Right atrium auricular region (tissue), 2 donors: ENCODE measurements around the gene SNRNP200. TPM values are rescaled to one million over a fixed set of nuclear protein-coding genes. Genes with fewer than 3 reads are reported as not detected.

Experiments used
- DNase-seq: peaks from one replicate; pipeline ENCODE4 v3.0.0-alpha.2; 2019; ENCODE audit warnings: low spot score
- H3K27ac ChIP-seq, 2 donors: fragments of 200-600 bp; sonication (generic); 1 replicate in 1 of 2; 2 replicates in 1 of 2; pipeline ENCODE4 v1.5.1; 2016 to 2019
- H3K27me3 ChIP-seq, 2 donors: fragments of 200-600 bp; sonication (generic); one replicate each; pipeline versions ENCODE4 v1.5.1 to v1.6.0; 2017 to 2019
- H3K36me3 ChIP-seq: fragments of 200-600 bp; sonication (generic); one replicate; pipeline ENCODE4 v1.5.1; 2016
- H3K4me1 ChIP-seq, 2 donors: fragments of 200-600 bp; sonication (generic); one replicate each; pipeline versions ENCODE4 v1.5.1 to v1.6.0; 2017 to 2019
- H3K4me3 ChIP-seq, 2 donors: fragments of 200-600 bp; sonication (generic); 1 replicate in 1 of 2; 2 replicates in 1 of 2; pipeline ENCODE4 v1.5.1; 2017 to 2019; ENCODE audit warnings: mild to moderate bottlenecking in 1 of 2, moderate library complexity in 1 of 2
- H3K9me3 ChIP-seq, 2 donors: fragments of 200-600 bp; sonication (generic); one replicate each; pipeline ENCODE4 v1.5.1; 2019
- CTCF ChIP-seq, 2 donors: fragments of 200-600 bp; sonication (generic); IDR thresholded peaks; one replicate each; pipeline ENCODE4 v1.5.1; 2019; ENCODE audit warnings: antibody characterized with exemption in 2 of 2
- total RNA-seq, 2 donors: library from RNA; depleted of rRNA; stranded (reverse); fragments of >200 nt; gene quantifications; one replicate each; pipeline ENCODE4 v1.1.0, GENCODE V29; 2016

SNRNP200 gene
- total RNA-seq, 2 donors from 2014 or later: 42.2 to 68.8 TPM

DNA sequence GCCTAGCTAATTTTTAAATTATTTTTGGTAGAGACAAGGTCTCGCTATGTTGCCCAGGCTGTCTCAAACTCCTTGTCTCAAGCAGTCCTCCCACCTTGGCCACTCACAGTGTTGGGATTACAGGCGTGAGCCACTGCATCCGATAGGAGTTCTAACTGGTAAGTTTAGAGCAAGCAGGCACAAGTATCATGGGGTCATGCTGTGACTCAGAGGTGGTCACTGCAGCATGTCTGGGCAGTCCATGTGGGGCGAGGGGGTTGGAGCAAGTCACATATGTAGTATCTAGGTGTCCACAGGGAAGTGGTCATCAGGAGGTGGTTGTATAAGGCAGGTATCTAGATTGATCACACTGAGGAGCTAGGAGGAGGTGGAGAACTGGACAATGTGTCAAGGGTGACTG is 74.0 kb downstream of the SNRNP200 start:
- Histone ChIP-seq H3K27ac (no peak overlapping the region), H3K4me1 (no peaks in the 10 kb centered on the region), H3K27me3 (no peaks in the 10 kb centered on the region), H3K4me3 (no peak overlapping the region), H3K36me3 (no peaks in the 10 kb centered on the region), H3K9me3 (no peaks in the 10 kb centered on the region)
- no peak for TF ChIP-seq CTCF (IDR thresholded peaks at IDR 0.05)
- DNase-seq: no peak

DNA sequence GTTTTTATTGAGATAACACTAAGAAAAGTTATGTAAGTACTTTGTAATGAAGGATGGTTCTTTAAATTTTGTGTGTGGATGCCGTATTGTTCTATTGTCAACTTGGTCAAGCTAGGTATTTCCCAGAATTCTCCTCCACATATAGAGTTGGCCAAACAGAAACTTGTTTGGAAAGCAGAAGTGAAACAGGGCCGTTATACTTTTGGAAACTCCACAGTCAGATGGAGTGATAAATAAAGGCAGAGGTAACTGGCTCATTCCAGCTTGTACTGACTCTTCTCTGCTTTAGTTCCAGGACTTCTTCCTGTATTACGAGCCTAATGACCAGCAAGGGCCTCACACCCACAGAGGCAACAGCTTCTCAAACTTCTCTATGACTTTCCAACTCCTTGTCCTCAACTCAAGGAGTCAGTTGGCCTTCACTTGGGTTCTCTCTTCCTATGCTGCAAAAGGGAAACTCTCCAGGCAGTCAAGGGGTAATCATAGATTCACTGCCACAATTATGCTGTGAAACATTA is 80.3 kb downstream of the SNRNP200 start:
- Histone ChIP-seq H3K9me3 (no peaks in the 10 kb centered on the region), H3K4me1 (no peaks in the 10 kb centered on the region), H3K36me3 (no peaks in the 10 kb centered on the region), H3K27me3 (no peaks in the 10 kb centered on the region), H3K27ac (no peak overlapping the region), H3K4me3 (no peak overlapping the region)
- no peak for DNase-seq
- no peak for TF ChIP-seq CTCF (IDR thresholded peaks at IDR 0.05)

Other genes starting within 250 kb of the SNRNP200 start
- 1 to 10 TPM in 1 of 2 donors, under 1 TPM in 1; 0.47 to 1.4 TPM for gene ADRA2B, start 189.0 kb downstream of the SNRNP200 start, total RNA-seq
- gene ASTL, start 167.0 kb downstream of the SNRNP200 start, total RNA-seq: not detected
- gene DUSP2, start 160.1 kb downstream of the SNRNP200 start, total RNA-seq: 1 to 10 TPM; 4.0 to 9.0 TPM
- 100 to 1,000 TPM; 128 to 163 TPM for gene STARD7, start 96.7 kb downstream of the SNRNP200 start, total RNA-seq
- gene TMEM127, start 39.5 kb downstream of the SNRNP200 start, total RNA-seq: 10 to 100 TPM; 88.9 to 95.2 TPM
- gene CIAO1, start 39.3 kb downstream of the SNRNP200 start, total RNA-seq: 10 to 100 TPM; 77.0 to 79.7 TPM
- 1 to 10 TPM in 1 of 2 donors, under 1 TPM in 1; 0.44 to 1.5 TPM for gene ITPRIPL1, start 19.8 kb upstream of the SNRNP200 start, total RNA-seq
- gene NCAPH, start 30.2 kb upstream of the SNRNP200 start, total RNA-seq: under 1 TPM; 0.12 to 0.52 TPM
- gene NEURL3, start 199.8 kb upstream of the SNRNP200 start, total RNA-seq: not detected
- gene ARID5A, start 231.2 kb upstream of the SNRNP200 start, total RNA-seq: 10 to 100 TPM; 17.1 to 52.6 TPM